ENCODE data around the gene PLEKHM3. TPM values are rescaled to one million over a fixed set of nuclear protein-coding genes. Genes with fewer than 3 reads are reported as not detected.

The PLEKHM3 gene
- polyA plus RNA-seq, 1 donor (not counting 4 experiments of a cell fraction or from before 2014, with no cell fraction given): 2.9 TPM

GRCh38 chr2:207810200-207810788 is 215.0 kb downstream of the PLEKHM3 start:
- Histone ChIP-seq H3K4me2 (ENCODE audit: control insufficient read depth, extremely low read depth, insufficient read depth, low read depth, low read length) (peak overlapping the region; percentile 87), H2AFZ (ENCODE audit: control insufficient read depth, low read length) (peak overlapping the region; percentile 94), H3K4me3 (ENCODE audit: control insufficient read depth in 2 of 3, extremely low read depth in 1 of 3, insufficient read depth in 2 of 3, low read depth in 1 of 3, low read length in 3 of 3) (peak overlapping the region in 2 of 3 experiments; percentile 36 to 44), H3K27ac (ENCODE audit: control insufficient read depth, insufficient read depth, low read length) (peak overlapping the region; percentile 28), H3K4me1 (ENCODE audit: control insufficient read depth, extremely low read depth, insufficient read depth, low read length) (peaks cover 32% of the 10 kb centered on the region), H3K9me3 (ENCODE audit: control insufficient read depth, low read depth, low read length) (no peaks in the 10 kb centered on the region), H3K79me2 (ENCODE audit: control insufficient read depth, insufficient read depth, low read length) (no peaks in the 10 kb centered on the region), H3K36me3 (ENCODE audit: control insufficient read depth in 2 of 2, extremely low read depth in 1 of 2, insufficient read depth in 2 of 2, low read length in 2 of 2) (no peaks in the 10 kb centered on the region), H3K27me3 (ENCODE audit: control insufficient read depth, extremely low read depth, insufficient read depth, low read length) (no peaks in the 10 kb centered on the region), H4K20me1 (ENCODE audit: control insufficient read depth, extremely low read depth, insufficient read depth, low read length) (no peaks in the 10 kb centered on the region), H3K9me1 (ENCODE audit: control insufficient read depth, extremely low read depth, insufficient read depth, low read length) (no peaks in the 10 kb centered on the region), H3K9ac (ENCODE audit: control insufficient read depth, extremely low read depth, insufficient read depth, low read length) (no peak overlapping the region)
- DNase-seq (ENCODE audit: low read depth, low spot score) (no peak), FAIRE-seq (peak; percentile 84)
- dilution Hi-C loops (cut with MboI; ENCODE audit: extremely low pct_ligation_motif_present, low sequenced_read_pairs): no loop called here
- TF ChIP-seq CTCF (optimal IDR thresholded peaks at IDR 0.05 in 1 of 3, IDR thresholded peaks at IDR 0.05 in 1 of 3, conservative IDR thresholded peaks at IDR 0.05 in 1 of 3; ENCODE audit: extremely low read depth in 1 of 3, insufficient read depth in 2 of 3, low read length in 3 of 3) (peak in 1 of 3 experiments; percentile 4), EZH2 (IDR thresholded peaks at IDR 0.05; ENCODE audit: low read length) (no peak)

GRCh38 chr2:207808119-207808518 is 217.2 kb downstream of the PLEKHM3 start:
- Histone ChIP-seq H3K79me2 (ENCODE audit: control insufficient read depth, insufficient read depth, low read length) (no peaks in the 10 kb centered on the region), H2AFZ (ENCODE audit: control insufficient read depth, low read length) (no peak overlapping the region), H3K9ac (ENCODE audit: control insufficient read depth, extremely low read depth, insufficient read depth, low read length) (no peak overlapping the region), H3K9me1 (ENCODE audit: control insufficient read depth, extremely low read depth, insufficient read depth, low read length) (no peaks in the 10 kb centered on the region), H3K4me3 (ENCODE audit: control insufficient read depth in 2 of 3, extremely low read depth in 1 of 3, insufficient read depth in 2 of 3, low read depth in 1 of 3, low read length in 3 of 3) (no peak overlapping the region), H3K27ac (ENCODE audit: control insufficient read depth, insufficient read depth, low read length) (no peak overlapping the region), H4K20me1 (ENCODE audit: control insufficient read depth, extremely low read depth, insufficient read depth, low read length) (no peaks in the 10 kb centered on the region), H3K9me3 (ENCODE audit: control insufficient read depth, low read depth, low read length) (no peaks in the 10 kb centered on the region), H3K4me2 (ENCODE audit: control insufficient read depth, extremely low read depth, insufficient read depth, low read depth, low read length) (no peak overlapping the region), H3K36me3 (ENCODE audit: control insufficient read depth in 2 of 2, extremely low read depth in 1 of 2, insufficient read depth in 2 of 2, low read length in 2 of 2) (no peaks in the 10 kb centered on the region), H3K27me3 (ENCODE audit: control insufficient read depth, extremely low read depth, insufficient read depth, low read length) (no peaks in the 10 kb centered on the region), H3K4me1 (ENCODE audit: control insufficient read depth, extremely low read depth, insufficient read depth, low read length) (peaks cover 33% of the 10 kb centered on the region)
- DNase-seq (ENCODE audit: low read depth, low spot score) (no peak), FAIRE-seq (no peak)
- TF ChIP-seq CTCF (optimal IDR thresholded peaks at IDR 0.05 in 1 of 3, IDR thresholded peaks at IDR 0.05 in 1 of 3, conservative IDR thresholded peaks at IDR 0.05 in 1 of 3; ENCODE audit: extremely low read depth in 1 of 3, insufficient read depth in 2 of 3, low read length in 3 of 3): no peak
- no peak for TF ChIP-seq EZH2 (IDR thresholded peaks at IDR 0.05; ENCODE audit: low read length)
- dilution Hi-C loops (cut with MboI; ENCODE audit: extremely low pct_ligation_motif_present, low sequenced_read_pairs): no loop called here

Measured in keratinocyte (primary cell).